ENCODE data around the gene ST13.

The ST13 gene

GRCh38 chr22:40856513-40857308 lies at the start of gene ST13, which contains the start of gene XPNPEP3:
Gene ST13, minus strand, starts transcription at chr22:40856639. Its CDS starts 99 bp downstream, at chr22:40856540.
Gene XPNPEP3, plus strand, starts transcription at chr22:40857148. Its CDS starts 34 bp downstream, at chr22:40857182.
- Histone ChIP-seq H3K9ac (ENCODE audit: insufficient read length, low read depth) (peak within 1 kb of the TSS; percentile 97), H3K4me1 (ENCODE audit: insufficient read depth, insufficient read length) (no peaks in the 10 kb centered on the region), H3K9me3 (ENCODE audit: insufficient read depth, low read length) (no peaks in the 10 kb centered on the region), H3K27me3 (ENCODE audit: insufficient read depth, insufficient read length) (no peaks in the 10 kb centered on the region), H3K4me3 (ENCODE audit: insufficient read length, low read depth) (peak within 1 kb of the TSS; percentile 95), H3K36me3 (ENCODE audit: insufficient read depth, insufficient read length, low read length) (peaks cover 46% of the 10 kb centered on the region)
- DNase-seq (ENCODE audit: low read depth, low spot score): peak; percentile 84
- no peak for TF ChIP-seq ZNF274 (IDR thresholded peaks at IDR 0.05; ENCODE audit: low read depth, low read length)
- TF ChIP-seq SUZ12 (IDR thresholded peaks at IDR 0.05; ENCODE audit: extremely low read depth, insufficient read depth, insufficient read length): no peak
- TF ChIP-seq YY1 (IDR thresholded peaks at IDR 0.05; ENCODE audit: insufficient read depth, insufficient read length): no peak

GRCh38 chr22:40904101-40904500 lies 47.7 kb upstream of the ST13 start:
- Histone ChIP-seq H3K9me3 (ENCODE audit: insufficient read depth, low read length) (no peaks in the 10 kb centered on the region), H3K9ac (ENCODE audit: insufficient read length, low read depth) (no peak overlapping the region), H3K4me3 (ENCODE audit: insufficient read length, low read depth) (no peak overlapping the region), H3K4me1 (ENCODE audit: insufficient read depth, insufficient read length) (no peaks in the 10 kb centered on the region), H3K36me3 (ENCODE audit: insufficient read depth, insufficient read length, low read length) (peaks cover 6% of the 10 kb centered on the region), H3K27me3 (ENCODE audit: insufficient read depth, insufficient read length) (no peaks in the 10 kb centered on the region)
- no peak for DNase-seq (ENCODE audit: low read depth, low spot score)
- TF ChIP-seq YY1 (IDR thresholded peaks at IDR 0.05; ENCODE audit: insufficient read depth, insufficient read length) (no peak), SUZ12 (IDR thresholded peaks at IDR 0.05; ENCODE audit: extremely low read depth, insufficient read depth, insufficient read length) (no peak), ZNF274 (IDR thresholded peaks at IDR 0.05; ENCODE audit: low read depth, low read length) (no peak)

- H3K4me1 ChIP-seq (ENCODE audit: insufficient read depth, insufficient read length): no peaks in the 10 kb centered on the region
- no peak for TF ChIP-seq SUZ12 (IDR thresholded peaks at IDR 0.05; ENCODE audit: extremely low read depth, insufficient read depth, insufficient read length)
- no peak for TF ChIP-seq YY1 (IDR thresholded peaks at IDR 0.05; ENCODE audit: insufficient read depth, insufficient read length)
- TF ChIP-seq ZNF274 (IDR thresholded peaks at IDR 0.05; ENCODE audit: low read depth, low read length): no peak
- no peak overlapping the region for H3K9ac ChIP-seq (ENCODE audit: insufficient read length, low read depth)
- H3K4me3 ChIP-seq (ENCODE audit: insufficient read length, low read depth): no peak overlapping the region
- no peaks in the 10 kb centered on the region for H3K9me3 ChIP-seq (ENCODE audit: insufficient read depth, low read length)
- H3K27me3 ChIP-seq (ENCODE audit: insufficient read depth, insufficient read length): no peaks in the 10 kb centered on the region
- H3K36me3 ChIP-seq (ENCODE audit: insufficient read depth, insufficient read length, low read length): no peaks in the 10 kb centered on the region
- DNase-seq (ENCODE audit: low read depth, low spot score): peak; percentile 13
These were observed 42.5 kb upstream of the ST13 start for GRCh38 chr22:40898850-40899357.

GRCh38 chr22:40894417-40894816 lies 38.0 kb upstream of the ST13 start:
- no peak for DNase-seq (ENCODE audit: low read depth, low spot score)
- H3K36me3 ChIP-seq (ENCODE audit: insufficient read depth, insufficient read length, low read length): peaks cover 11% of the 10 kb centered on the region
- no peaks in the 10 kb centered on the region for H3K4me1 ChIP-seq (ENCODE audit: insufficient read depth, insufficient read length)
- H3K9ac ChIP-seq (ENCODE audit: insufficient read length, low read depth): no peak overlapping the region
- no peaks in the 10 kb centered on the region for H3K27me3 ChIP-seq (ENCODE audit: insufficient read depth, insufficient read length)
- no peak overlapping the region for H3K4me3 ChIP-seq (ENCODE audit: insufficient read length, low read depth)
- no peaks in the 10 kb centered on the region for H3K9me3 ChIP-seq (ENCODE audit: insufficient read depth, low read length)
- TF ChIP-seq ZNF274 (IDR thresholded peaks at IDR 0.05; ENCODE audit: low read depth, low read length) (no peak), YY1 (IDR thresholded peaks at IDR 0.05; ENCODE audit: insufficient read depth, insufficient read length) (no peak), SUZ12 (IDR thresholded peaks at IDR 0.05; ENCODE audit: extremely low read depth, insufficient read depth, insufficient read length) (no peak)

- TF ChIP-seq YY1 (IDR thresholded peaks at IDR 0.05; ENCODE audit: insufficient read depth, insufficient read length) (no peak), SUZ12 (IDR thresholded peaks at IDR 0.05; ENCODE audit: extremely low read depth, insufficient read depth, insufficient read length) (no peak), ZNF274 (IDR thresholded peaks at IDR 0.05; ENCODE audit: low read depth, low read length) (no peak)
- no peak for DNase-seq (ENCODE audit: low read depth, low spot score)
These were observed 34.4 kb upstream of the ST13 start for GRCh38 chr22:40890881-40891280.

GRCh38 chr22:40889116-40889515 lies 32.7 kb upstream of the ST13 start:
- H3K36me3 ChIP-seq (ENCODE audit: insufficient read depth, insufficient read length, low read length): peaks cover 45% of the 10 kb centered on the region
- no peak for DNase-seq (ENCODE audit: low read depth, low spot score)
- no peaks in the 10 kb centered on the region for H3K4me1 ChIP-seq (ENCODE audit: insufficient read depth, insufficient read length)
- H3K9me3 ChIP-seq (ENCODE audit: insufficient read depth, low read length): no peaks in the 10 kb centered on the region
- no peak for TF ChIP-seq ZNF274 (IDR thresholded peaks at IDR 0.05; ENCODE audit: low read depth, low read length)
- no peak for TF ChIP-seq YY1 (IDR thresholded peaks at IDR 0.05; ENCODE audit: insufficient read depth, insufficient read length)
- TF ChIP-seq SUZ12 (IDR thresholded peaks at IDR 0.05; ENCODE audit: extremely low read depth, insufficient read depth, insufficient read length): no peak
- no peak overlapping the region for H3K4me3 ChIP-seq (ENCODE audit: insufficient read length, low read depth)
- H3K27me3 ChIP-seq (ENCODE audit: insufficient read depth, insufficient read length): no peaks in the 10 kb centered on the region
- no peak overlapping the region for H3K9ac ChIP-seq (ENCODE audit: insufficient read length, low read depth)

More at GRCh38 chr22:40890881-40891280, 34.4 kb upstream of the ST13 start:
- Histone ChIP-seq H3K4me1 (ENCODE audit: insufficient read depth, insufficient read length) (no peaks in the 10 kb centered on the region), H3K36me3 (ENCODE audit: insufficient read depth, insufficient read length, low read length) (peaks cover 41% of the 10 kb centered on the region), H3K9me3 (ENCODE audit: insufficient read depth, low read length) (no peaks in the 10 kb centered on the region), H3K27me3 (ENCODE audit: insufficient read depth, insufficient read length) (no peaks in the 10 kb centered on the region), H3K4me3 (ENCODE audit: insufficient read length, low read depth) (no peak overlapping the region), H3K9ac (ENCODE audit: insufficient read length, low read depth) (no peak overlapping the region)

- Histone ChIP-seq H3K4me3 (ENCODE audit: insufficient read length, low read depth) (no peak overlapping the region), H3K4me1 (ENCODE audit: insufficient read depth, insufficient read length) (no peaks in the 10 kb centered on the region), H3K36me3 (ENCODE audit: insufficient read depth, insufficient read length, low read length) (peaks cover 20% of the 10 kb centered on the region), H3K9ac (ENCODE audit: insufficient read length, low read depth) (no peak overlapping the region), H3K27me3 (ENCODE audit: insufficient read depth, insufficient read length) (no peaks in the 10 kb centered on the region), H3K9me3 (ENCODE audit: insufficient read depth, low read length) (no peaks in the 10 kb centered on the region)
- DNase-seq (ENCODE audit: low read depth, low spot score): no peak
- TF ChIP-seq YY1 (IDR thresholded peaks at IDR 0.05; ENCODE audit: insufficient read depth, insufficient read length) (no peak), SUZ12 (IDR thresholded peaks at IDR 0.05; ENCODE audit: extremely low read depth, insufficient read depth, insufficient read length) (no peak), ZNF274 (IDR thresholded peaks at IDR 0.05; ENCODE audit: low read depth, low read length) (no peak)
These were observed 22.5 kb upstream of the ST13 start for GRCh38 chr22:40878922-40879321.
